ENCODE measurements around the gene CSNK1E.

The CSNK1E gene

GRCh38 chr22:38264322-38264843 lies 52.9 kb downstream of the CSNK1E start:
- WGBS (ENCODE audit: insufficient coverage, insufficient read length) = no CpG with 5 or more reads among the region's 6 CpGs
- H3K27me3 ChIP-seq (ENCODE audit: control insufficient read depth, insufficient read depth, low read length) = no peaks in the 10 kb centered on the region
- no peaks in the 10 kb centered on the region; the same call in 1 of the 2 replicates for H3K4me1 ChIP-seq (ENCODE audit: control insufficient read depth, insufficient read depth, low read length)
- H3K36me3 ChIP-seq (ENCODE audit: control insufficient read depth, insufficient read depth, low read length) = peaks cover 2% of the 10 kb centered on the region; the same call in 1 of the 2 replicates
- H3K9me3 ChIP-seq (ENCODE audit: control insufficient read depth, insufficient read depth, low read length) = no peaks in the 10 kb centered on the region
- H3K27ac ChIP-seq (ENCODE audit: low read length) = no peak overlapping the region
- DNase-seq (ENCODE audit: low read depth, low spot score) = no peak
- H3K4me3 ChIP-seq (ENCODE audit: low read length) = no peak overlapping the region

GRCh38 chr22:38262051-38262795 lies 55.0 kb downstream of the CSNK1E start:
- Histone ChIP-seq H3K4me3 (ENCODE audit: low read length) (no peak overlapping the region), H3K4me1 (ENCODE audit: control insufficient read depth, insufficient read depth, low read length) (peaks cover 2% of the 10 kb centered on the region), H3K27me3 (ENCODE audit: control insufficient read depth, insufficient read depth, low read length) (no peaks in the 10 kb centered on the region), H3K27ac (ENCODE audit: low read length) (no peak overlapping the region), H3K9me3 (ENCODE audit: control insufficient read depth, insufficient read depth, low read length) (no peaks in the 10 kb centered on the region), H3K36me3 (ENCODE audit: control insufficient read depth, insufficient read depth, low read length) (peaks cover 2% of the 10 kb centered on the region; the same call in 1 of the 2 replicates)
- no peak for DNase-seq (ENCODE audit: low read depth, low spot score)
- WGBS (ENCODE audit: insufficient coverage, insufficient read length) = no CpG with 5 or more reads among the region's 20 CpGs

- no peaks in the 10 kb centered on the region for H3K27me3 ChIP-seq (ENCODE audit: control insufficient read depth, insufficient read depth, low read length)
- H3K36me3 ChIP-seq (ENCODE audit: control insufficient read depth, insufficient read depth, low read length) = peaks cover 2% of the 10 kb centered on the region; the same call in 1 of the 2 replicates
- H3K4me1 ChIP-seq (ENCODE audit: control insufficient read depth, insufficient read depth, low read length) = peaks cover 2% of the 10 kb centered on the region
- WGBS (ENCODE audit: insufficient coverage, insufficient read length) = no CpG with 5 or more reads among the region's 15 CpGs
- no peaks in the 10 kb centered on the region for H3K9me3 ChIP-seq (ENCODE audit: control insufficient read depth, insufficient read depth, low read length)
- DNase-seq (ENCODE audit: low read depth, low spot score) = no peak
- no peak overlapping the region for H3K4me3 ChIP-seq (ENCODE audit: low read length)
- no peak overlapping the region for H3K27ac ChIP-seq (ENCODE audit: low read length)
These were observed 56.2 kb downstream of the CSNK1E start for GRCh38 chr22:38260761-38261681.

- no peak overlapping the region for H3K27ac ChIP-seq (ENCODE audit: low read length)
- H3K27me3 ChIP-seq (ENCODE audit: control insufficient read depth, insufficient read depth, low read length) = no peaks in the 10 kb centered on the region
- peaks cover 2% of the 10 kb centered on the region; the same call in 1 of the 2 replicates for H3K4me1 ChIP-seq (ENCODE audit: control insufficient read depth, insufficient read depth, low read length)
- no peak overlapping the region for H3K4me3 ChIP-seq (ENCODE audit: low read length)
- peaks cover 2% of the 10 kb centered on the region; the same call in 1 of the 2 replicates for H3K36me3 ChIP-seq (ENCODE audit: control insufficient read depth, insufficient read depth, low read length)
- DNase-seq (ENCODE audit: low read depth, low spot score) = no peak
- H3K9me3 ChIP-seq (ENCODE audit: control insufficient read depth, insufficient read depth, low read length) = no peaks in the 10 kb centered on the region
- no CpG with 5 or more reads among the region's 8 CpGs for WGBS (ENCODE audit: insufficient coverage, insufficient read length)
These were observed 57.9 kb downstream of the CSNK1E start for GRCh38 chr22:38259370-38259769.

GRCh38 chr22:38258895-38259294 lies 58.3 kb downstream of the CSNK1E start:
- WGBS (ENCODE audit: insufficient coverage, insufficient read length) = no CpG with 5 or more reads among the region's 8 CpGs
- no peak for DNase-seq (ENCODE audit: low read depth, low spot score)
- peaks cover 2% of the 10 kb centered on the region; the same call in 1 of the 2 replicates for H3K4me1 ChIP-seq (ENCODE audit: control insufficient read depth, insufficient read depth, low read length)
- H3K36me3 ChIP-seq (ENCODE audit: control insufficient read depth, insufficient read depth, low read length) = peaks cover 2% of the 10 kb centered on the region; the same call in 1 of the 2 replicates
- H3K4me3 ChIP-seq (ENCODE audit: low read length) = no peak overlapping the region
- H3K27me3 ChIP-seq (ENCODE audit: control insufficient read depth, insufficient read depth, low read length) = no peaks in the 10 kb centered on the region
- no peak overlapping the region for H3K27ac ChIP-seq (ENCODE audit: low read length)
- H3K9me3 ChIP-seq (ENCODE audit: control insufficient read depth, insufficient read depth, low read length) = no peaks in the 10 kb centered on the region

- WGBS (ENCODE audit: insufficient coverage, insufficient read length) = no CpG with 5 or more reads among the region's 4 CpGs
- Histone ChIP-seq H3K27ac (ENCODE audit: low read length) (no peak overlapping the region), H3K36me3 (ENCODE audit: control insufficient read depth, insufficient read depth, low read length) (no peaks in the 10 kb centered on the region), H3K27me3 (ENCODE audit: control insufficient read depth, insufficient read depth, low read length) (no peaks in the 10 kb centered on the region), H3K4me1 (ENCODE audit: control insufficient read depth, insufficient read depth, low read length) (peaks cover 2% of the 10 kb centered on the region; the same call in 1 of the 2 replicates), H3K9me3 (ENCODE audit: control insufficient read depth, insufficient read depth, low read length) (no peaks in the 10 kb centered on the region), H3K4me3 (ENCODE audit: low read length) (no peak overlapping the region)
- DNase-seq (ENCODE audit: low read depth, low spot score) = no peak
These were observed 59.5 kb downstream of the CSNK1E start for GRCh38 chr22:38257650-38258250.

GRCh38 chr22:38257181-38257580 lies 60.1 kb downstream of the CSNK1E start:
- H3K27me3 ChIP-seq (ENCODE audit: control insufficient read depth, insufficient read depth, low read length) = no peaks in the 10 kb centered on the region
- no peak for DNase-seq (ENCODE audit: low read depth, low spot score)
- H3K4me1 ChIP-seq (ENCODE audit: control insufficient read depth, insufficient read depth, low read length) = peaks cover 2% of the 10 kb centered on the region; the same call in 1 of the 2 replicates
- no peaks in the 10 kb centered on the region for H3K36me3 ChIP-seq (ENCODE audit: control insufficient read depth, insufficient read depth, low read length)
- no peaks in the 10 kb centered on the region for H3K9me3 ChIP-seq (ENCODE audit: control insufficient read depth, insufficient read depth, low read length)
- WGBS (ENCODE audit: insufficient coverage, insufficient read length) = no CpG with 5 or more reads among the region's 14 CpGs
- no peak overlapping the region for H3K4me3 ChIP-seq (ENCODE audit: low read length)
- H3K27ac ChIP-seq (ENCODE audit: low read length) = no peak overlapping the region

- no CpG with 5 or more reads among the region's 2 CpGs for WGBS (ENCODE audit: insufficient coverage, insufficient read length)
- no peaks in the 10 kb centered on the region for H3K9me3 ChIP-seq (ENCODE audit: control insufficient read depth, insufficient read depth, low read length)
- H3K36me3 ChIP-seq (ENCODE audit: control insufficient read depth, insufficient read depth, low read length) = no peaks in the 10 kb centered on the region
- H3K4me1 ChIP-seq (ENCODE audit: control insufficient read depth, insufficient read depth, low read length) = peaks cover 2% of the 10 kb centered on the region; the same call in 1 of the 2 replicates
- DNase-seq (ENCODE audit: low read depth, low spot score) = no peak
- H3K27ac ChIP-seq (ENCODE audit: low read length) = no peak overlapping the region
- no peak overlapping the region for H3K4me3 ChIP-seq (ENCODE audit: low read length)
- no peaks in the 10 kb centered on the region for H3K27me3 ChIP-seq (ENCODE audit: control insufficient read depth, insufficient read depth, low read length)
These were observed 61.5 kb downstream of the CSNK1E start for GRCh38 chr22:38255697-38256096.

GRCh38 chr22:38251341-38251692 lies 65.9 kb downstream of the CSNK1E start:
- no peak for DNase-seq (ENCODE audit: low read depth, low spot score)

More at GRCh38 chr22:38251341-38251692, 65.9 kb downstream of the CSNK1E start:
- no peak overlapping the region for H3K27ac ChIP-seq (ENCODE audit: low read length)
- no CpG with 5 or more reads among the region's 7 CpGs for WGBS (ENCODE audit: insufficient coverage, insufficient read length)
- no peaks in the 10 kb centered on the region for H3K9me3 ChIP-seq (ENCODE audit: control insufficient read depth, insufficient read depth, low read length)
- no peak overlapping the region for H3K4me3 ChIP-seq (ENCODE audit: low read length)
- no peaks in the 10 kb centered on the region for H3K4me1 ChIP-seq (ENCODE audit: control insufficient read depth, insufficient read depth, low read length)
- H3K27me3 ChIP-seq (ENCODE audit: control insufficient read depth, insufficient read depth, low read length) = no peaks in the 10 kb centered on the region
- H3K36me3 ChIP-seq (ENCODE audit: control insufficient read depth, insufficient read depth, low read length) = peaks cover 9% of the 10 kb centered on the region; the same call in 1 of the 2 replicates

All from iPS DF 6.9 (cell line).